ENCODE results near the gene MCF2L.

MCF2L gene

DNA sequence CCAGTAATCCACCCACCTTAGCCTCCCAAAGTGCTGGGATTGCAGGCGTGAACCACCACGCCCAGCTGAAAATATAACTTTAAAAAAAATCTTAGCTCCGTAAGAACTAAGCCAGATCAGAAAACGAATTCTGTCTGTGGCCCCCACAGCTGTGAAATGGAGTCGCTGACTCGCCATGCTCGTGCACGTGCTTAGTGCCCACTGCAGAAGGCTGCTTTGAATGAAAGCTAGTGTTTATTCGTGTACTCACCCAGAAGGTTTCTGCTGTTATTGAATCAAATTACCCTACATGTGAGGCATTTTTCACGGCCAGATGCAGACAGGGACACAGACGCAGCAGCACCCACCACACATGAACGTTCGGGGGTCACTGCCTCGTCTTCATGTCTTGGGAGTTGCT lies 74.9 kb downstream of the MCF2L start:
- no peaks in the 10 kb centered on the region for H3K79me1 ChIP-seq (replicated peaks; ENCODE audit: low read length, poor library complexity, severe bottlenecking)
- H2AK5ac ChIP-seq (ENCODE audit: low read length, severe bottlenecking), result no peak overlapping the region
- peak overlapping the region; percentile 8 for H3K9ac ChIP-seq (ENCODE audit: low read length)
- H3K4ac ChIP-seq (ENCODE audit: low read depth in 1 of 2, low read length in 2 of 2), result no peak overlapping the region
- H3K27me3 ChIP-seq (ENCODE audit: control insufficient read depth in 1 of 2, insufficient read depth in 1 of 2, low read length in 2 of 2), result peaks cover 34 to 45% of the 10 kb centered on the region in 2 experiments
- H2BK120ac ChIP-seq (ENCODE audit: low read depth, low read length), result no peak overlapping the region
- no peak for DNase-seq
- H2BK15ac ChIP-seq (ENCODE audit: low read depth, poor library complexity, severe bottlenecking), result no peak overlapping the region
- no peak overlapping the region for H4K8ac ChIP-seq (ENCODE audit: low read length)
- H3K18ac ChIP-seq (ENCODE audit: low read depth in 1 of 2, low read length in 2 of 2), result no peak overlapping the region
- no peaks in the 10 kb centered on the region for H3K9me3 ChIP-seq (ENCODE audit: control insufficient read depth, low read length)
- H3K4me1 ChIP-seq (ENCODE audit: control insufficient read depth, insufficient read depth, low read depth, low read length), result peaks cover 3% of the 10 kb centered on the region
- H3K14ac ChIP-seq (ENCODE audit: low read length in 2 of 2), result no peak overlapping the region
- no peak overlapping the region for H3K23ac ChIP-seq (ENCODE audit: low read length in 2 of 2)
- no peak overlapping the region for H2BK12ac ChIP-seq (ENCODE audit: low read length in 2 of 2)
- 85% methylated on average over 14 of the region's 14 CpGs for WGBS
- no peak overlapping the region for H2AFZ ChIP-seq (ENCODE audit: low read depth, low read length)
- H4K91ac ChIP-seq (ENCODE audit: low read length), result no peak overlapping the region
- H3K27ac ChIP-seq (ENCODE audit: low read length, poor library complexity, severe bottlenecking), result no peak overlapping the region
- H3K36me3 ChIP-seq (ENCODE audit: control insufficient read depth in 1 of 2, insufficient read depth in 2 of 2, low read depth in 1 of 2, low read length in 2 of 2), result no peaks in the 10 kb centered on the region
- H3K4me2 ChIP-seq (ENCODE audit: low read length, poor library complexity, severe bottlenecking), result no peak overlapping the region
- H3K4me3 ChIP-seq (ENCODE audit: insufficient read depth in 1 of 2, low read depth in 1 of 2, low read length in 2 of 2), result peak overlapping the region in 1 of 2 experiments; percentile 39
- no peak overlapping the region for H2BK5ac ChIP-seq (ENCODE audit: low read depth, low read length, poor library complexity, severe bottlenecking)

DNA sequence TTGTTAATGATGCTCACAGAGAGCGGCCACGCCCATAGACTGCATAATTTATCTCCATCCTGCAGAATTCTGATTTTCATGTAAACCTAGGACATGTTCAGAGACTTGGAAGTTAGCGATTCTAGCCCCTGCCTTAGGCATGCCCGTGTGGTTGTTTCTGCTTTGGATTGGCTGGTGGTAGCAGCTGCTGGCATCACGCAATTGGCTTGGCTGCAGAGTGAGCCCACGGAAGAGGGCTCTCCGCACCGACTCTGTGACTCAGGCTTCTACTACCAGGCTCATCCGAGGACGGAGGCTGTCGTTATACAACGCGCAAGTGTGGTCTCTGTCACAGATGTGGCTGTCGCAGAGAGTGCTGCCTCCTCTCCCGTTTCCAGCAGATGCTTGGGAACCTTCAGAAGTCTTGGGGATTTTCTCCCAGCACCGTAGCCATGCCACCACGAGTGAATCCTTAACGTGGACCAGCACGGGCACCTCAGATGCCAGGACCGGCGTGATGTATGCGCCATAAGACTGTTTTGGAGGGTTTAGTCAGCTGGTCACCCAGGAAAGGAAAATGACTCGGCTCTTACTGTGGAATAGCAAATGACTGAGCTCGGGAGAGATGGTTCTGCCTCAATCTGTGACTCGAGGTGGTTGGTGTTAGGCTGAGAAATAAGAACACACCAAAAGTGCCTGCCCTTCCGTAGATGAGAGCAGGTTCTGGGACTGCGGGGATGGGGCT lies 75.5 kb downstream of the MCF2L start:
- Histone ChIP-seq H2AFZ (ENCODE audit: low read depth, low read length) (no peak overlapping the region), H3K18ac (ENCODE audit: low read depth in 1 of 2, low read length in 2 of 2) (no peak overlapping the region), H3K36me3 (ENCODE audit: control insufficient read depth in 1 of 2, insufficient read depth in 2 of 2, low read depth in 1 of 2, low read length in 2 of 2) (no peaks in the 10 kb centered on the region), H3K4me1 (ENCODE audit: control insufficient read depth, insufficient read depth, low read depth, low read length) (peaks cover 3% of the 10 kb centered on the region), H3K27me3 (ENCODE audit: control insufficient read depth in 1 of 2, insufficient read depth in 1 of 2, low read length in 2 of 2) (peaks cover 37 to 51% of the 10 kb centered on the region in 2 experiments), H2BK12ac (ENCODE audit: low read length in 2 of 2) (no peak overlapping the region), H3K4me3 (ENCODE audit: insufficient read depth in 1 of 2, low read depth in 1 of 2, low read length in 2 of 2) (peak overlapping the region in 1 of 2 experiments; percentile 39), H3K14ac (ENCODE audit: low read length in 2 of 2) (no peak overlapping the region), H3K27ac (ENCODE audit: low read length, poor library complexity, severe bottlenecking) (no peak overlapping the region), H3K9me3 (ENCODE audit: control insufficient read depth, low read length) (no peaks in the 10 kb centered on the region), H3K4me2 (ENCODE audit: low read length, poor library complexity, severe bottlenecking) (no peak overlapping the region), H4K8ac (ENCODE audit: low read length) (no peak overlapping the region), H4K91ac (ENCODE audit: low read length) (no peak overlapping the region), H3K79me1 (replicated peaks; ENCODE audit: low read length, poor library complexity, severe bottlenecking) (no peaks in the 10 kb centered on the region), H2BK5ac (ENCODE audit: low read depth, low read length, poor library complexity, severe bottlenecking) (no peak overlapping the region), H2BK120ac (ENCODE audit: low read depth, low read length) (no peak overlapping the region), H2BK15ac (ENCODE audit: low read depth, poor library complexity, severe bottlenecking) (no peak overlapping the region), H3K23ac (ENCODE audit: low read length in 2 of 2) (no peak overlapping the region), H2AK5ac (ENCODE audit: low read length, severe bottlenecking) (no peak overlapping the region), H3K9ac (ENCODE audit: low read length) (peak overlapping the region; percentile 26), H3K4ac (ENCODE audit: low read depth in 1 of 2, low read length in 2 of 2) (no peak overlapping the region)
- DNase-seq, result no peak
- 82% methylated on average over 27 of the region's 27 CpGs for WGBS

DNA sequence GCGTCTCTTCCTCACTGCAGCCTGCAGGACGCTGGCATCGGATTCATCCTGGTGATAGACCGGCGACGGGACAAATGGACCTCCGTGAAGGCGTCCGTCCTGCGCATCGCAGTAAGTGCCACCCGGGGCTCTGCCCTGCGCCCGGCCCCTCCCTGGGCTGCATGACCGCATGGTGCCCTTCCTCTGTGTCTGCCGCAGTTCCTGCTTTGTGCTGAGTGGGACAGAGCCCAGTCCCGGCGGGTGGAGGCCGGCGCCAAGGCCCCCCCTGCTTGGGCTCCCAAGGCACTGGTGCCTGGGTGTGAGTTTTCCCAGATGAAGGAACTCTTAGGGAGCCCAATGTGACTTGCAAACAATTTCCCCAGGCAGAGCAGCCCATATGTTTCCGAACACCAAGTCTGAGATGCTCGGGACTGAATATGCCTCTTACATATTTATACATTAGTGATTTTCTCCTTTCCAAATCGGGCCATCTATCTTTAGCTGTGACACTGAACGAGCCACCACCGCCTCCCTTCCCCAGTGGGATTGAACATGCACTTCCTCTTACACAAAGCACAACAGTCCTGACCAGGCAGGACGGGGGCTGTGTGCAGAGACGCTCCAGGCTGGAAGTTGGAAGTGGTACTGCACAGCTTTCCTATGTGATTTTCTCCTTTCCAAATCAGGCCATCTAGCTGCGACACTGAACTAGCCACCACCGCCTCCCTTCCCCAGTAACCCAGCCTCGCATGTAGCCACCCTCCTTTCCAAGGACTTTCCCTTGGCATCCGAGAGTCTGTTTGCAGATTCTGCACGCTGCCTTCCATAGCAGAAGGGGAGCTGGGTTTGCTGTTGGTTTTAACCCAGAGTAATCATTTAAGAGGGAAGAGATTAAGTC lies 76.5 kb downstream of the MCF2L start:
- Histone ChIP-seq H3K4ac (ENCODE audit: low read depth in 1 of 2, low read length in 2 of 2) (no peak overlapping the region), H3K4me1 (ENCODE audit: control insufficient read depth, insufficient read depth, low read depth, low read length) (peaks cover 3% of the 10 kb centered on the region), H3K4me3 (ENCODE audit: insufficient read depth in 1 of 2, low read depth in 1 of 2, low read length in 2 of 2) (no peak overlapping the region), H3K9me3 (ENCODE audit: control insufficient read depth, low read length) (no peaks in the 10 kb centered on the region), H3K23ac (ENCODE audit: low read length in 2 of 2) (no peak overlapping the region), H3K4me2 (ENCODE audit: low read length, poor library complexity, severe bottlenecking) (no peak overlapping the region), H3K18ac (ENCODE audit: low read depth in 1 of 2, low read length in 2 of 2) (no peak overlapping the region), H2BK12ac (ENCODE audit: low read length in 2 of 2) (no peak overlapping the region), H2BK15ac (ENCODE audit: low read depth, poor library complexity, severe bottlenecking) (no peak overlapping the region), H3K36me3 (ENCODE audit: control insufficient read depth in 1 of 2, insufficient read depth in 2 of 2, low read depth in 1 of 2, low read length in 2 of 2) (no peaks in the 10 kb centered on the region), H3K9ac (ENCODE audit: low read length) (no peak overlapping the region), H2BK5ac (ENCODE audit: low read depth, low read length, poor library complexity, severe bottlenecking) (no peak overlapping the region), H3K14ac (ENCODE audit: low read length in 2 of 2) (no peak overlapping the region), H3K27me3 (ENCODE audit: control insufficient read depth in 1 of 2, insufficient read depth in 1 of 2, low read length in 2 of 2) (peaks cover 44 to 60% of the 10 kb centered on the region in 2 experiments), H4K8ac (ENCODE audit: low read length) (peak overlapping the region; percentile 31), H4K91ac (ENCODE audit: low read length) (no peak overlapping the region), H3K79me1 (replicated peaks; ENCODE audit: low read length, poor library complexity, severe bottlenecking) (no peaks in the 10 kb centered on the region), H2AFZ (ENCODE audit: low read depth, low read length) (no peak overlapping the region), H3K27ac (ENCODE audit: low read length, poor library complexity, severe bottlenecking) (no peak overlapping the region), H2AK5ac (ENCODE audit: low read length, severe bottlenecking) (no peak overlapping the region), H2BK120ac (ENCODE audit: low read depth, low read length) (no peak overlapping the region)
- DNase-seq, result no peak
- WGBS, result 90% methylated on average over 32 of the region's 32 CpGs

Measured in mesenchymal stem cell (in vitro differentiated cells and primary cell).